Measurements from ENCODE around the gene SMAP1.

Gene SMAP1

GRCh38 chr6:70844301-70844700 lies 176.6 kb downstream of the SMAP1 start:
- no peak for DNase-seq

DNA sequence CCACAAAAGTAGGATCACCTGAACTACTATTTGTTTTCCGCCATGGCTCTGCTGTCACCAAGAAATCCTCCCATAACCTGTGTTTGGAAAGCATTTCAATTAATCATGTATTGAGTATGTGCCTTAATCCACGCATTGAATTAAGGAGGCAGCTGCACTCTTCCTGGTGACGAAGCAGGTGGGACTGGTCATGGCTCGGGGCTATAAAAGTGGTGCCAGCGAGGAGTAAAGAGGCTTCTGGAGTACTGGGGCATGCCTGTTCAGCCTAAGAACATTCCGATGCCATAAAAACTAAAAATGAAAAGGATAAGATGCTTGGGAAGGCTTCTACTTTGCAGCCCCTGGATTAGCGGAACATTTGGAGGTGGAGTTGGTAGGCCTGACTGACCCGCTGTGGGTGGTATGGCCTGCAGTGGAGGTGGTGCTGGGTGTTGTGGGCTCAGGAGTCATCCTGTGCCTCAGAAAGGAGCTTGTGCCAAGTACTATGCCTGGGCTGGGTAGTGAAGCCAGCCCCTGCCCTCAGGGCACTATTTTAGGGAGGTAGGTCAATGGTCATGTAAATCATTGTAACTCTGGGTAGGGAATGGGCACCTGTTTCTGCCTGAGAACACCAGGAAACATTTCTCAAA lies 178.6 kb downstream of the SMAP1 start:
- DNase-seq, result no peak

DNA sequence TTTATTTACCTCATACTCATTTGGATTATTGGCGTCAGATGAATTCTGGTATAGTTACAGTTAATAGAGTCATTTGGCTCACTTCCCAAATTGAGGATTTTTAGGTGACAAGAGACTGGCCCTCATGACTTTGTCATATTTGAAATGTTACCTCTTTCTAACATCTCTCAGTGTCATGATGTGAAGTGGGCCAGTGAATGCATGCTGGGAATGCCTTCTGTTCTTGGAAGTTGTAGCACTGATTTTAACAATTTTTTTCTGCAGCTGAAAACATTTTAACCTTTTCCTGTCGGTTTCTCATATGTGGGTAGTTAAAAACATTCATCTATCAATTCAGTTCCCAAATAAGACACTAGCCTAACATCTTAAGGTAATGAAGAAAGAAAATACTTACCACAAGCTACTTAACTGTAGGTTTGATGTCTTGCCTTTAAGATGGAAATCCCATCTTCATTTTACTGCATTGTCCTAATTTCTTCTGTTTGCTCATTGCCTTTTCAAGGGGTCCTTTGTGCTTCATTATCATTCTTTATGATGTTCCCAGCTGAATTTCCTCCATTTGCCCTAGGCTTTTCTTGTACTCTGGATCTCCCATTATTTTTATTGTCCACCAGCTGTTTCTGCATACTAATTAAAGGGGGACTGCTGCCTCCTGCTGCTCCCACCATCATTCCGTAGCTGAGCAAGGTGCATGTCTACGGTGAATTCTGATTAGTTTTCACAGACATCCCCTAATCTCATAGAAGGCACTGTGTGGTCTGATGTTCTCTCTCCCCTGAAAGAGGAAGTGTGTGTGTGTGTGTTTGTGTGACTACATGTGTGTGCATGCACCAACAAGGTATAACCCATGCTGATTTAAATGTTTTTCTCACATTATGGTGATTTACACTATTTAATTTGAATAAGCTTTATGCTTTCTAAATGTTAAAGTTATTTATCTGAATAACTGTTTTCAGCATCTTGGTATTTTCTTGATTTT lies 179.7 kb downstream of the SMAP1 start:
- no peak for DNase-seq

- no peak for DNase-seq
These were observed 181.8 kb downstream of the SMAP1 start for GRCh38 chr6:70849348-70850069.

- no peak for DNase-seq
These were observed 185.1 kb downstream of the SMAP1 start for GRCh38 chr6:70852667-70853246.

GRCh38 chr6:70857387-70858077 lies 189.8 kb downstream of the SMAP1 start:
- DNase-seq, result no peak

DNA sequence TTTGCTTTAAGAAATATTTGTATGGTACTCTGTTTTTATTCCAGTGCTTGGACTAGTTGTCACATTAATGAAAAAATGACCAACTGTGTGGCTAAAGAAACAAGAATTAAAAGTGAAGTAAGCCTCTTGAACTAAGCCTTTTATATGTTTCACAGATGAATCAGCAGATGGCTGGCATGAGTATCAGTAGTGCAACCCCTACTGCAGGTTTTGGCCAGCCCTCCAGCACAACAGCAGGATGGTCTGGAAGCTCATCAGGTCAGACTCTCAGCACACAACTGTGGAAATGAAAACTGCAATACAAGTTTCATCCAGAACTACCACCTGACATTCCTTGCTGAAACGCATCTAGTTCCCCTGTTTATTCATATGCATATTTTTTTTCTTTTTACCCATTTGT lies 192.4 kb downstream of the SMAP1 start:
- DNase-seq, result no peak

DNA sequence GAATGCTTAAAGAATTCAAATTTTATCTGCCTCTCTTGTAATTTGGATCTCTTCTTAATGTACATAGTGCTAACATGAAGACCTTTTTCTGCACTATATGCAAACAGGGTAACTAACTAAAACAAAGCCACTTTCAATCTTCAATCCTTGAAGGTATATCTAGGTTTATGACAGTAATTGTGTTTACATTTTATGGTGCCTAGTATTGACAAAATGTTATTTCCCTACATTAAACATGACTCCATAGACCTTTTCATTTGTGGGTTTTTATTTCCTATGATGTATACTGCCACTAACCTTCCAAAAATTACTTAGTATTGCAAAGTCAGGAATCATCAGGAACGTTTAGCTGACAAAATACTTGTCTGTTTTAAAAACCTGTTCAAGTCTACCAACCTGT lies 193.2 kb downstream of the SMAP1 start:
- DNase-seq, result no peak

DNA sequence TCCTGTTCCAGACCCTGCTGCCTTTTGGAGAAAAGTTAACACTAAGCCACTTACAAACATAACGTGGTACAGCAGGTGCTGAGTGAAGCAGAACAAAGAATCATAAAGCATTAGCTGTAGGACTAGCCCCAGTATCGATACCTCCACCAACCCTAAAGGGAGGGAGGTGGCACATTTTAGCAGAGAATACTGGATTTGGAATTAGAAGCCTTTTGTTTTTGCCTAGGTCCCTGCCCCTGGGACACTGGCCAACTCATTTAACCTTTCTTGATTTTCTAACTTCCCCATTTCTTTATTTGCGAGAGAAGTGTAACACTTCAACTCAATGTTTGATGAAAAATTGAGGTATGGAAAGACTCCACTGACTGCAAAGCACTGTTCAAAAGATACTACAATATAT lies 195.7 kb downstream of the SMAP1 start:
- DNase-seq, result peak; percentile 25

DNA sequence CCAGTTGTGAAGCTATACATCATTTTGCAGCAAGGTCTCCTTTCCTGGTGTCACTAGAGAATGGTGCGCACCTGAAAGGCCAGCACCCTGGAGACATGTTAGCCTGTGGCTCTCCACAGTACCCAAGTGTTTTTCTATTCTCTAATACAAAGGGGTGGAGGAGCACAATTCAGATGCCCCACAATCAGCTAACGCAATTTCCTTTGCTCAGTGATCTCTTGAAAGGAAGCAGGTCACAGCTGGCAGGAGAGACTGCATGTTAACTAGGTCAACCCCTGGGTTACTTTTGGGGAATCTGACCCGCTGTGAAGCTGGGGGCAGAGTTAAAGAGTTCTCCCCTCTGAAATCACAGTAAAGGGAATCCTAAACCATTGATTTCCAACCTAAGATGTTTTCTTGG lies 196.7 kb downstream of the SMAP1 start:
- no peak for DNase-seq

DNA sequence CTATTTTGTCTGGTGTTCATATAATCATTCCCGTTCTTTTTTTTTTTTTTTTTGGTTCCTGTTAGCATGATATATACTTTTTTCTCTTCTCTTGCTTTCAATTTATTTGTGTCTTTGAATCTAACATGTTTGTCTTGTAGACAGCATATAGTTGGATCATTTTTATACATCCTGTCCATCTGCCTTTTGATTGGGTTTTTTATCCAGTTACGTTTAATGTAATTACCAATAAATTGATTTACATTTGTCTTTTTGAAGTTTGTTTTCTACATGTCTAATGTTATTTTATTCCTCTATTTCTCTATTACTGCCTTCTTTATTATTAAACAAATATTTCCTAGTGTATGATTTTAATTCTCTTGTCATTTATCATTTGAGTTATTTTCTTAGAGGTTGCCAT lies 204.8 kb downstream of the SMAP1 start:
- no peak for DNase-seq

DNA sequence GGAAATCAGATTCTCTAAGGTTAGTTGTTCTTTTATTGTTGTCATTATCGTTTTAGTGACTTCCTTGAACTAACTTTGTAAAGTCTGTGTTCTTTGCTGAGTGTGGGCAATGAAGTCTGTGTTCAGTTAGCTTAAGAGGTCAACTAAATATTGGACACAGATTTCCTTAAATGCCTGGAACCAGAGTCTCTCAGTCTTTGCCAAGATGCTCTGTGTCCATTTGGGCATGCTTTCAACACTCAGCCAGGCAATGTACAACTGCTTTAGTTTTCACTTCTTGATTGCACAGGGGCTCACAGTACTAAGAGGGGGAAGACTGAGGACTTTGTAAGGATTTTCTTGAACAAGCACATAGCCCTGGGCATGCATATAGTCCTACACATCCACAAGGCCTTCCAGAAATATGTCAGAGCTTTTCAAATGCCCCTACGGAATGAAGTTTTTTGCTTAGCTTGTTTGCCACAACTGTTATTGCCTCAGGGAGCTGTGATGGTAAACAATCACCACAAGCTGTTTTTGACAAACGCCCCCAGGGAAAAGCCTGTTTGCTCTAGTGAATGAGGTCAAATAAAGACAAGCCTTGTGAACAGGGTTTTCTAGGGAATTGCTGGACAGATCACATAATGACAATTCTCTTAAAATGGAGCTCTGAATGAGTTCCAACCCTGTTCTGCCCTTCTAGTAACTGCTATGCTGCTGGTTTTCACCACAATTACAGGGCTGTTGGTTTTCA lies 206.7 kb downstream of the SMAP1 start:
- no peak for DNase-seq

- no peak for DNase-seq
These were observed 211.8 kb downstream of the SMAP1 start for GRCh38 chr6:70879496-70879895.

DNA sequence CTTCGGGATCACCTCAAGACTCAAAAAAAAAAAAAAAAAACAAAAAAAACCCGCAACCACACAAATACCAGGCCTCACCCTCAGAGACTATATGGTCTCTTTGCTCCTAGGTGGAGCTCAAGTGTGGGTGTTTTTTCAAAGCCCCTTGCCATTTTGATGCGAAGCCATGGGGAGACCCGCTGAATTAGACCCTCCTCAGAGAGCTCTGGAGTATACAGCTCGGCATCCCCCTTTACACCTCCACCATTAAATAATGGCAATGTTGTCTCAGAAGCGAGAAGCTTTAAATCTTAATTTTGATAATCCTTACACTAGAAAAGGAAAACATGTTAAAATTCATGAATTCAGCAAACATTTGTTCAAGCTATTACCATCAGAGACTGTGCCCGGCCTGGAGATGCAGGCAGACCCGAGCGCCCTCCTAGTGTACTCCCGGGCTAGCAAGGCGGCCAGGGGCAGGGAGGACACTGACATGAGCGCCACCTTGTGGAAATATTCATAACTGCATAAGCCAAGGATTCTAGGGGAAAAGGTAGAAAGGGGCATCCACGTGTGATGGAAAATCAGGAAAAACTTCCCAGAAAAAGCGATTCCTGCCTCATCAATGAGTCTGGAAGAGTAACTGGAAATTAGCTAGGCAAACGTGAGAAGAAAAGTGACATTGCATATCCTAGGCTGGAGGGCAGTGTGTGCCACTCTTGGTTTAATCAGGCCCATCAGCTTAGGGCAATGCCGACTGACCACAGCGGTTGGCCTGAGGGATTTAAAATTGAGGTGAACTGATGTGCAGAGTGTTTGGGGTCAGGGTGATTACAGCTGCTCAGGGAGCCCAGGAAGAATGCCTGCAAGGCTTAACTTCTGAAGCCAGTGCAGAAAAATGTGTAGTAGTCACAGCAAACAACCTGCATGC lies 216.6 kb downstream of the SMAP1 start:
- peak; percentile 84 for DNase-seq

- no peak for DNase-seq
These were observed 218.4 kb downstream of the SMAP1 start for GRCh38 chr6:70886071-70886470.

GRCh38 chr6:70886661-70887060 lies 219.0 kb downstream of the SMAP1 start:
- no peak for DNase-seq

DNA sequence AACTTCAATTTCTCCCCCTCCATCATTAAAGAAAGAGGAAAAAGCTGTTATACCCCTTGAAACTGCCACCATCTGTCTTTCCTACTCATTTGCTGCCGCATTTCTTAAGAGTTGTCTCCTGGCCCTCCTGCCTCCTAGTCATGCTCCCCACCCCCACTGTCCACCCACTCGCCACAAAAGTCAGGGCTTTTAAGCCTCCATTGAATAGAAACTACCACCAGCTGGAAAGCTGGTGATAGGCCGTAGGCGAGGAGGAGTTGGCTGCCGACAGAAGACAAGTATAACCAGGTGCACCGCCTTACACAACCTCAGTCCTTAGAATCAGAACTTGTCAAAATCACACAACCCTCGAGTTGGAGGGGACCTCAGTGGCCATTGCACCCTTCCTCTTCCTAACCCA lies 221.6 kb downstream of the SMAP1 start:
- no peak for DNase-seq

- DNase-seq, result no peak
These were observed 226.3 kb downstream of the SMAP1 start for GRCh38 chr6:70894001-70894400.

GRCh38 chr6:70900047-70900446 lies 232.4 kb downstream of the SMAP1 start:
- no peak for DNase-seq

GRCh38 chr6:70901324-70901723 lies 233.6 kb downstream of the SMAP1 start:
- DNase-seq, result peak; percentile 29

Data from OCI-M1 (cell line).